Mesendoderm (in vitro differentiated cells): ENCODE measurements around the gene ITGAV.

ENCODE experiments used
- DNase-seq: peaks from one replicate; pipeline ENCODE4 v3.0.0; 2013
- H2AK5ac ChIP-seq: 2 replicates; pipeline ENCODE4 v1.6.1; 2013; ENCODE audit warnings: low read length, inconsistent platforms
- H2BK120ac ChIP-seq: 2 replicates; pipeline ENCODE4 v1.6.1; 2013; ENCODE audit warnings: low read depth, mild to moderate bottlenecking, low read length, moderate library complexity, mixed read lengths
- H2BK15ac ChIP-seq: replicated peaks from 2 replicates; pipeline ENCODE4 v1.6.1; 2013; ENCODE audit warnings: low read depth, mild to moderate bottlenecking, moderate library complexity
- H2BK5ac ChIP-seq: 2 replicates; pipeline ENCODE4 v1.6.1; 2013; ENCODE audit warnings: low read length, inconsistent platforms
- H3K18ac ChIP-seq: 2 replicates; pipeline ENCODE4 v1.6.1; 2013; ENCODE audit warnings: mild to moderate bottlenecking, low read length, mixed read lengths
- H3K23ac ChIP-seq: one replicate; pipeline ENCODE4 v1.6.1; 2013; ENCODE audit warnings: low read length
- H3K27ac ChIP-seq: 2 replicates; pipeline ENCODE4 v1.5.1; 2013; ENCODE audit warnings: low read depth, mild to moderate bottlenecking, inconsistent platforms, low read length, moderate library complexity
- H3K27me3 ChIP-seq: 2 replicates; pipeline ENCODE4 v1.6.1; 2013; ENCODE audit warnings: low read length, control low read depth, mild to moderate bottlenecking, inconsistent platforms; ENCODE audit not compliant: insufficient read depth, poor library complexity
- H3K36me3 ChIP-seq: 2 replicates; pipeline ENCODE4 v1.6.1; 2013; ENCODE audit warnings: low read length, inconsistent platforms; ENCODE audit not compliant: control insufficient read depth, insufficient read depth
- H3K4ac ChIP-seq: one replicate; pipeline ENCODE4 v1.6.1; 2013; ENCODE audit warnings: low read depth, mild to moderate bottlenecking, low read length, moderate library complexity
- H3K4me1 ChIP-seq: 2 replicates; pipeline ENCODE4 v1.6.1; 2013; ENCODE audit warnings: low read depth, low read length, inconsistent platforms; ENCODE audit not compliant: control insufficient read depth
- H3K4me2 ChIP-seq: 2 replicates; pipeline ENCODE4 v1.6.1; 2013; ENCODE audit warnings: low read length
- H3K4me3 ChIP-seq: 2 replicates; pipeline ENCODE4 v1.5.1; 2013; ENCODE audit warnings: mild to moderate bottlenecking, low read length
- H3K56ac ChIP-seq: one replicate; pipeline ENCODE4 v1.6.1; 2013; ENCODE audit warnings: low read length
- H3K79me1 ChIP-seq: 2 replicates; pipeline ENCODE4 v1.6.1; 2013; ENCODE audit warnings: low read length, inconsistent platforms
- H3K79me2 ChIP-seq: 2 replicates; pipeline ENCODE4 v1.6.1; 2013; ENCODE audit warnings: mild to moderate bottlenecking, low read length; ENCODE audit not compliant: control insufficient read depth, insufficient read depth
- H3K9ac ChIP-seq: 2 replicates; pipeline ENCODE4 v1.6.1; 2013; ENCODE audit warnings: low read length, inconsistent platforms
- H4K5ac ChIP-seq: one replicate; pipeline ENCODE4 v1.6.1; 2013; ENCODE audit warnings: low read length
- H4K8ac ChIP-seq: one replicate; pipeline ENCODE4 v1.6.1; 2013; ENCODE audit warnings: low read depth, mild to moderate bottlenecking, control low read depth, low read length, moderate library complexity
- WGBS: extraction: QIAGEN DNeasy Blood & Tissue Kit; methylation state at CpG from one replicate; pipeline ENCODE4 v1.1.7; 2013; ENCODE audit warnings: low lambda C conversion rate, missing lambda C conversion rate; ENCODE audit not compliant: insufficient coverage; ENCODE audit errors: extremely low coverage; 5-methylcytosine and 5-hydroxymethylcytosine counted together

The ITGAV gene

GRCh38 chr2:186629250-186629996, 39.6 kb downstream of the ITGAV start:
- Histone ChIP-seq H3K56ac (no peak overlapping the region), H3K4ac (no peak overlapping the region), H3K18ac (no peak overlapping the region), H3K27me3 (no peaks in the 10 kb centered on the region), H3K23ac (no peak overlapping the region), H3K9ac (no peak overlapping the region), H2BK5ac (no peak overlapping the region), H3K4me1 (no peaks in the 10 kb centered on the region), H3K4me2 (no peak overlapping the region), H3K27ac (no peak overlapping the region), H3K79me2 (no peaks in the 10 kb centered on the region), H4K8ac (no peak overlapping the region), H2BK120ac (no peak overlapping the region), H3K36me3 (no peaks in the 10 kb centered on the region), H2AK5ac (no peak overlapping the region), H4K5ac (no peak overlapping the region), H2BK15ac (no peak overlapping the region), H3K79me1 (no peaks in the 10 kb centered on the region), H3K4me3 (no peak overlapping the region)
- no peak for DNase-seq
- no CpG with 5 or more reads among the region's 1 CpG for WGBS

- Histone ChIP-seq H3K79me2 (no peaks in the 10 kb centered on the region), H3K23ac (no peak overlapping the region), H2BK120ac (no peak overlapping the region), H4K5ac (no peak overlapping the region), H3K79me1 (no peaks in the 10 kb centered on the region), H3K4me3 (no peak overlapping the region), H3K27me3 (no peaks in the 10 kb centered on the region), H3K4me2 (no peak overlapping the region), H3K4ac (no peak overlapping the region), H2AK5ac (no peak overlapping the region), H4K8ac (no peak overlapping the region), H3K18ac (no peak overlapping the region), H3K4me1 (no peaks in the 10 kb centered on the region), H2BK15ac (no peak overlapping the region), H3K36me3 (no peaks in the 10 kb centered on the region), H3K56ac (no peak overlapping the region), H3K9ac (no peak overlapping the region), H2BK5ac (no peak overlapping the region), H3K27ac (no peak overlapping the region)
- WGBS = no CpG with 5 or more reads among the region's 2 CpGs
- no peak for DNase-seq
Measured at GRCh38 chr2:186632417-186632816, 42.6 kb downstream of the ITGAV start.

- no peak for DNase-seq
- Histone ChIP-seq H3K56ac (no peak overlapping the region), H3K9ac (no peak overlapping the region), H2AK5ac (no peak overlapping the region), H3K18ac (no peak overlapping the region), H3K4me2 (no peak overlapping the region), H2BK120ac (no peak overlapping the region), H3K36me3 (no peaks in the 10 kb centered on the region), H3K4me1 (no peaks in the 10 kb centered on the region), H3K27ac (no peak overlapping the region), H3K4me3 (no peak overlapping the region), H4K5ac (no peak overlapping the region), H3K79me2 (no peaks in the 10 kb centered on the region), H4K8ac (no peak overlapping the region), H3K4ac (no peak overlapping the region), H2BK5ac (no peak overlapping the region), H2BK15ac (no peak overlapping the region), H3K27me3 (no peaks in the 10 kb centered on the region), H3K79me1 (no peaks in the 10 kb centered on the region), H3K23ac (no peak overlapping the region)
Measured at GRCh38 chr2:186634701-186635100, 44.8 kb downstream of the ITGAV start.

GRCh38 chr2:186636800-186637496, 47.1 kb downstream of the ITGAV start:
- no peak overlapping the region for H3K4ac ChIP-seq
- no peak overlapping the region for H3K18ac ChIP-seq
- DNase-seq = no peak
- no peak overlapping the region for H3K27ac ChIP-seq
- H3K79me2 ChIP-seq = no peaks in the 10 kb centered on the region
- H3K27me3 ChIP-seq = no peaks in the 10 kb centered on the region
- H3K4me2 ChIP-seq = no peak overlapping the region
- no peak overlapping the region for H4K5ac ChIP-seq
- no peak overlapping the region for H2BK120ac ChIP-seq
- H3K4me3 ChIP-seq = no peak overlapping the region
- H3K36me3 ChIP-seq = peaks cover 2% of the 10 kb centered on the region
- no peak overlapping the region for H3K23ac ChIP-seq
- no peak overlapping the region for H3K9ac ChIP-seq
- H2AK5ac ChIP-seq = no peak overlapping the region
- H3K79me1 ChIP-seq = no peaks in the 10 kb centered on the region
- H3K4me1 ChIP-seq = no peaks in the 10 kb centered on the region
- no peak overlapping the region for H2BK5ac ChIP-seq
- H4K8ac ChIP-seq = no peak overlapping the region
- no CpG with 5 or more reads among the region's 11 CpGs for WGBS
- no peak overlapping the region for H3K56ac ChIP-seq
- H2BK15ac ChIP-seq = no peak overlapping the region

- Histone ChIP-seq H2BK120ac (no peak overlapping the region), H3K18ac (no peak overlapping the region), H3K9ac (no peak overlapping the region), H4K8ac (no peak overlapping the region), H4K5ac (no peak overlapping the region), H3K4me3 (no peak overlapping the region), H3K79me1 (no peaks in the 10 kb centered on the region), H3K27me3 (no peaks in the 10 kb centered on the region), H3K4me2 (no peak overlapping the region), H2AK5ac (no peak overlapping the region), H3K4ac (no peak overlapping the region), H3K23ac (no peak overlapping the region), H3K27ac (no peak overlapping the region), H3K4me1 (no peaks in the 10 kb centered on the region), H2BK5ac (no peak overlapping the region), H3K56ac (no peak overlapping the region), H3K36me3 (peaks cover 2% of the 10 kb centered on the region), H2BK15ac (no peak overlapping the region), H3K79me2 (no peaks in the 10 kb centered on the region)
- no peak for DNase-seq
Measured at GRCh38 chr2:186637497-186637800, 47.6 kb downstream of the ITGAV start.

- no peak overlapping the region for H2AK5ac ChIP-seq
- peaks cover 4% of the 10 kb centered on the region for H3K36me3 ChIP-seq
- no peak for DNase-seq
- H3K56ac ChIP-seq = no peak overlapping the region
- H3K4me2 ChIP-seq = no peak overlapping the region
- H3K4me3 ChIP-seq = no peak overlapping the region
- H3K79me2 ChIP-seq = no peaks in the 10 kb centered on the region
- no peak overlapping the region for H3K4ac ChIP-seq
- H3K27ac ChIP-seq = no peak overlapping the region
- no peak overlapping the region for H2BK120ac ChIP-seq
- no peak overlapping the region for H4K8ac ChIP-seq
- H3K79me1 ChIP-seq = no peaks in the 10 kb centered on the region
- H3K9ac ChIP-seq = no peak overlapping the region
- no peaks in the 10 kb centered on the region for H3K4me1 ChIP-seq
- H3K27me3 ChIP-seq = no peaks in the 10 kb centered on the region
- no peak overlapping the region for H4K5ac ChIP-seq
- no peak overlapping the region for H2BK15ac ChIP-seq
- H2BK5ac ChIP-seq = no peak overlapping the region
- H3K18ac ChIP-seq = no peak overlapping the region
- H3K23ac ChIP-seq = no peak overlapping the region
Measured at GRCh38 chr2:186639939-186640338, 50.1 kb downstream of the ITGAV start.
